Uterus (tissue), 4 donors: Measurements from ENCODE around the gene RAB43. TPM values are rescaled to one million over a fixed set of nuclear protein-coding genes. Genes with fewer than 3 reads are reported as not detected.
A peak's percentile ranks its signal among the peaks of the same experiment; 100 is the strongest.

Experiments
- DNase-seq, 2 donors: peaks; one replicate each; pipeline ENCODE4 v3.0.0-alpha.2; 2019 to 2020
- H3K27ac ChIP-seq, 2 donors: fragments of 200-600 bp; sonication (generic); 1 replicate in 1 of 2; 2 replicates in 1 of 2; pipeline ENCODE4 v1.5.1; 2016 to 2018
- H3K27me3 ChIP-seq, 2 donors: fragments of 200-600 bp; sonication (generic); one replicate each; pipeline ENCODE4 v1.5.1; 2018 to 2019; ENCODE audit warnings: control low read depth in 1 of 2
- H3K36me3 ChIP-seq, 2 donors: fragments of 200-600 bp; sonication (generic); one replicate each; pipeline ENCODE4 v1.5.1; 2019; ENCODE audit warnings: control low read depth in 1 of 2
- H3K4me1 ChIP-seq, 2 donors: fragments of 200-600 bp; sonication (generic); one replicate each; pipeline ENCODE4 v1.5.1; 2018 to 2019; ENCODE audit warnings: control low read depth in 1 of 2
- H3K4me3 ChIP-seq, 2 donors: fragments of 200-600 bp; sonication (generic); 1 replicate in 1 of 2; 2 replicates in 1 of 2; pipeline ENCODE4 v1.5.1; 2018 to 2019; ENCODE audit warnings: mild to moderate bottlenecking in 1 of 2
- H3K9me3 ChIP-seq, 2 donors: fragments of 200-600 bp; sonication (generic); one replicate each; pipeline ENCODE4 v1.5.1; 2019; ENCODE audit warnings: control low read depth in 1 of 2
- POLR2A ChIP-seq, 2 donors: fragments of 450-650 bp; IDR thresholded peaks; one replicate each; pipeline ENCODE4 v1.6.1; 2016; ENCODE audit warnings: antibody characterized with exemption in 2 of 2, mild to moderate bottlenecking in 1 of 2, moderate library complexity in 1 of 2
- intact Hi-C: fragments of 100-400 bp; cut with DNase I; formaldehyde crosslinking; loops from one replicate; pipeline ENCODE4 v1.15.1; 2023; ENCODE audit warnings: low total_unique reads
- total RNA-seq, 4 donors: library from RNA; depleted of rRNA in 3 of 4; stranded (reverse); fragments of >200 nt in 3 of 4; gene quantifications; one replicate each; pipeline versions ENCODE4 v1.1.0 to v1.2.4, GENCODE V29; 2014 to 2023
- TF ChIP-seq, protein P1 (sequence below), 4 experiments: fragments of 200-600 bp in 2 of 4; fragments of 450-650 bp in 2 of 4; sonication (generic) in 2 of 4; IDR thresholded peaks; one replicate each; pipeline ENCODE4 v1.5.1; 2016 to 2019; ENCODE audit warnings: antibody characterized with exemption in 4 of 4, mild to moderate bottlenecking in 2 of 4, moderate library complexity in 1 of 4
- donor health status: DM: yes; HTN: yes; CAD: no.

RAB43 gene
- total RNA-seq, 4 donors from 2014 or later: 10.8 to 38.2 (median 26.8) TPM

DNA sequence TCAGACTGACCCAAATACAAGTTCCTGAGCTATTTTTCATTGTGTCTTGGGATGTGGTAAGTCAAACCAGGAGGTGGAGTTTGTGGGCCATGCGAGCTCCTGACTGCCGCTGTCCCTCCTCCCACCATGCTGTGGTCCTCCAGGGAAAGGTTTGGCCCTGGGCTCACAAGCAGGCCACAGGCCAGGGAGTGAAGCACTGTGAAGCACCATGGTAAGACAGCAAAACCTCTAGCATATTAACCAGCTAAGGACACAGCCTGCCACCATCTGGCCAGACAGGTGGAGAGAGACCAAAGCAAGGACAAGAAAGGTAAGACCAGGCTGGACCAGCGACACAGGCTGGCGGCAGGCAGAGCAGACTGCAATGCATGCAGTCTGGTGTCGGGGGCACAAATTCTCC is 15.3 kb downstream of the RAB43 start:
- Histone ChIP-seq H3K27me3 (no peaks in the 10 kb centered on the region), H3K4me3 (no peak overlapping the region), H3K27ac (peak overlapping the region in 1 of 2 donors; percentile 1), H3K9me3 (no peaks in the 10 kb centered on the region), H3K36me3 (no peaks in the 10 kb centered on the region), H3K4me1 (peaks cover 0 to 8% of the 10 kb centered on the region in 2 donors)
- no peak for TF ChIP-seq POLR2A (IDR thresholded peaks at IDR 0.05)
- TF ChIP-seq, protein P1, sequence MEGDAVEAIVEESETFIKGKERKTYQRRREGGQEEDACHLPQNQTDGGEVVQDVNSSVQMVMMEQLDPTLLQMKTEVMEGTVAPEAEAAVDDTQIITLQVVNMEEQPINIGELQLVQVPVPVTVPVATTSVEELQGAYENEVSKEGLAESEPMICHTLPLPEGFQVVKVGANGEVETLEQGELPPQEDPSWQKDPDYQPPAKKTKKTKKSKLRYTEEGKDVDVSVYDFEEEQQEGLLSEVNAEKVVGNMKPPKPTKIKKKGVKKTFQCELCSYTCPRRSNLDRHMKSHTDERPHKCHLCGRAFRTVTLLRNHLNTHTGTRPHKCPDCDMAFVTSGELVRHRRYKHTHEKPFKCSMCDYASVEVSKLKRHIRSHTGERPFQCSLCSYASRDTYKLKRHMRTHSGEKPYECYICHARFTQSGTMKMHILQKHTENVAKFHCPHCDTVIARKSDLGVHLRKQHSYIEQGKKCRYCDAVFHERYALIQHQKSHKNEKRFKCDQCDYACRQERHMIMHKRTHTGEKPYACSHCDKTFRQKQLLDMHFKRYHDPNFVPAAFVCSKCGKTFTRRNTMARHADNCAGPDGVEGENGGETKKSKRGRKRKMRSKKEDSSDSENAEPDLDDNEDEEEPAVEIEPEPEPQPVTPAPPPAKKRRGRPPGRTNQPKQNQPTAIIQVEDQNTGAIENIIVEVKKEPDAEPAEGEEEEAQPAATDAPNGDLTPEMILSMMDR (IDR thresholded peaks at IDR 0.05): no peak
- DNase-seq: peak in 1 of 2 donors; percentile 50
- intact Hi-C loops: no loop called here

DNA sequence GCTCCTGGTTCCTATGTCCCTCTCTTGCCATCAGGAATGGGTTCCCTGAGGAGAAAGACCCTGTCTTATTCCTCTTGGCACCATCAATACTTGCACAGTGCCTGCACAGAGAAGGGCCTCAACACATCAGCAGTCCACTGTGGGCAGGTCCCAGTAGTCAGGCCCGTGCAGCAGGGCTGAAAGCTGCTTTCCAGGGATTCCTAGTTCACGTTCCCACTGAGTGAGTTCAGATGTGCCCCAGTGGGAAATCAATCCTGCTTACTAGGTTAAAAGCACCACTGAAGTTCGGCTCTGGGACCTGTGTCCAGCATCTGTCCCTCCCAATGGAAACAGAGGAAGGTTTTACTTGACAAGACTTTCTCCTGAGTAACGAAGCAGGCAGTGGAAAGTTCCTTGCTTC is 15.7 kb downstream of the RAB43 start:
- TF ChIP-seq POLR2A (IDR thresholded peaks at IDR 0.05): no peak
- TF ChIP-seq, protein P1 (IDR thresholded peaks at IDR 0.05): no peak
- Histone ChIP-seq H3K27ac (peak overlapping the region in 1 of 2 donors; percentile 1), H3K36me3 (no peaks in the 10 kb centered on the region), H3K9me3 (no peaks in the 10 kb centered on the region), H3K27me3 (no peaks in the 10 kb centered on the region), H3K4me1 (peaks cover 0 to 8% of the 10 kb centered on the region in 2 donors), H3K4me3 (no peak overlapping the region)
- no peak for DNase-seq
- intact Hi-C loops: no loop called here

DNA sequence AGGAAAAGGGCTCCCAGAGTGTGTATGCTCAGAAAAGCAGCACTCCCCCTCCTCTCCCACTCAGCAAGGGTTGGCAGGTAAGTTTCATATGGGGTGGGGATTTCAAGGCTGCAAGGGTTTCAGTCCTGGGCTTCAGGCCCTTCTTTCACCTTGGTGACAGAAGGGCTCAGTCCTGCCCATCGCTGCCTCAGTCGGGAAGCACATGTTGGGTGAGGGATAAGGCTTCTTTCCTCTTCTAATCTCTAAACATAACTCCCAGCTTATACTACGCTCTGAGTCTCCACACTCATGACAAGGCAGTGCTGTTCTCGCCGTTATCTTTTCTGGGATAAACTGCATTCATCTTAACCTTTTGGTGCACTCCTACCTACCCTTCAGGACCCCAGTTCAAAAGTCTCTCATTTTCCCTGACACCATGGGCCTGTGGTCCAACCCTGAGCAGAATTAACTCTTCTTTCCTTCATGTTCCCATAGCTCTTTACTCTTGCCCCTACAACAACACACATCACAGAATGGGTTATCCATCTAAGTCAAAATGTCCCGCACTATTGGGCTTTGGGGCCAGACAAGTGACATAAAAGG is 17.0 kb downstream of the RAB43 start:
- H3K4me3 ChIP-seq: no peak overlapping the region
- no peak for TF ChIP-seq POLR2A (IDR thresholded peaks at IDR 0.05)
- TF ChIP-seq, protein P1 (IDR thresholded peaks at IDR 0.05): no peak
- H3K27me3 ChIP-seq: no peaks in the 10 kb centered on the region
- no peaks in the 10 kb centered on the region for H3K9me3 ChIP-seq
- no peak for DNase-seq
- H3K36me3 ChIP-seq: no peaks in the 10 kb centered on the region
- H3K27ac ChIP-seq: no peak overlapping the region
- peaks cover 0 to 8% of the 10 kb centered on the region in 2 donors for H3K4me1 ChIP-seq
- intact Hi-C loops: no loop called here

DNA sequence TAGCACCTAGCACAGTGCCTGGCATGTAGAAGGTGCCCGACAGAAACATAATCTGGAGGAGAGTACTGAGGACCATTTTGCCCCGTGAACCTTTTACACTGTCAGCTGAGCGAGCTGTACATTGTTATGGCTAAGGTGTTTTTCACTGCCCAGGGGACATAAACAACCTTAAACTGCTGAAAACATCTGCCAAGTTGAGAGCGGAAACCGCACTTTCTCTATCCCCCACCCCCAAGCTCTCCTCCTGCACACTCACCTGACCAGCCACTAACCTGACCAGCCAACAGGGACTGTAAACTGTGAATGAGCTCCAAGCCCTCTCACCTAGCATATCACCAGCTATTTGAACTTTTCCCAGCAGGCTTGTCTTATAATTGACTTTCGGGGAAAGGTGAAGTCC is 17.6 kb downstream of the RAB43 start:
- no peaks in the 10 kb centered on the region for H3K36me3 ChIP-seq
- intact Hi-C loops: no loop called here
- H3K27ac ChIP-seq: no peak overlapping the region
- no peak overlapping the region for H3K4me3 ChIP-seq
- DNase-seq: no peak
- TF ChIP-seq, protein P1 (IDR thresholded peaks at IDR 0.05): no peak
- TF ChIP-seq POLR2A (IDR thresholded peaks at IDR 0.05): no peak
- peaks cover 0 to 8% of the 10 kb centered on the region in 2 donors for H3K4me1 ChIP-seq
- H3K27me3 ChIP-seq: no peaks in the 10 kb centered on the region
- no peaks in the 10 kb centered on the region for H3K9me3 ChIP-seq

DNA sequence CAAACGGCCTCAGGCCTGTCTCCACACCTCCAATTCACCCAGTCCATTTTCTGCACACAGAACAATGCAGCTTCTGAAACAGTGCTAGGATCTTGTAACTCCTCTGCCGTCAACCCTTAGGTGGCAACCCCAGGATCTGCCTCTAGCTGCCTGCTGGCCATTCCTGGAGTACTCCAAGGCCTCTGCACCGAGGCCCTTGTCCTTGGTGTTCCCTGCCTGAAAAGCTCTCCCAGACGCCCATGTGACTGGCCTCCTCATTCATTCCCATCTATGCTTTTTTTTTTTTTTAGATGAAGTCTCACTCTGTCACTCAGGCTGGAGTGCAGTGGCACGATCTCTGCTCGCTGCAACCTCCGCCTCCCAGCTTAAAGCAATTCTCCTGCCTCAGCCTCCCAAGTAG is 18.3 kb downstream of the RAB43 start:
- Histone ChIP-seq H3K36me3 (no peaks in the 10 kb centered on the region), H3K27ac (no peak overlapping the region), H3K27me3 (no peaks in the 10 kb centered on the region), H3K9me3 (no peaks in the 10 kb centered on the region), H3K4me1 (peaks cover 0 to 8% of the 10 kb centered on the region in 2 donors), H3K4me3 (no peak overlapping the region)
- no peak for DNase-seq
- intact Hi-C loops: no loop called here
- TF ChIP-seq, protein P1 (IDR thresholded peaks at IDR 0.05): no peak
- no peak for TF ChIP-seq POLR2A (IDR thresholded peaks at IDR 0.05)
